Thoracic aorta (tissue), 2 donors: ENCODE results near the gene PDZD4. TPM values are rescaled to one million over a fixed set of nuclear protein-coding genes. Genes with fewer than 3 reads are reported as not detected.

Experiments used
- ATAC-seq: fragments of 150-250 bp; one replicate; pipeline ENCODE4 v1.8.0; 2017; ENCODE audit warnings: low read depth; ENCODE audit not compliant: insufficient number of reproducible peaks, low FRiP score
- DNase-seq: peaks from one replicate; pipeline ENCODE4 v3.0.0-alpha.2; 2020; ENCODE audit warnings: low spot score
- H3K27ac ChIP-seq, 2 donors: fragments of 200-600 bp; sonication (generic); 1 replicate in 1 of 2; 2 replicates in 1 of 2; pipeline ENCODE4 v1.5.1; 2016; ENCODE audit warnings: mild to moderate bottlenecking in 2 of 2, moderate library complexity in 2 of 2
- H3K27me3 ChIP-seq: fragments of 200-600 bp; sonication (generic); replicated peaks from 2 replicates; pipeline ENCODE4 v1.6.0; 2016; ENCODE audit warnings: mild to moderate bottlenecking; ENCODE audit not compliant: insufficient read depth
- H3K36me3 ChIP-seq: fragments of 200-600 bp; sonication (generic); one replicate; pipeline ENCODE4 v1.5.1; 2016
- H3K4me1 ChIP-seq, 2 donors: fragments of 200-600 bp; sonication (generic); 1 replicate in 1 of 2; 2 replicates in 1 of 2; pipeline versions ENCODE4 v1.5.1 to v1.6.0; 2016; ENCODE audit warnings: low read depth in 2 of 2, mild to moderate bottlenecking in 1 of 2; ENCODE audit not compliant: control insufficient read depth in 1 of 2
- H3K4me3 ChIP-seq: fragments of 200-600 bp; sonication (generic); 2 replicates; pipeline ENCODE4 v1.5.1; 2016; ENCODE audit warnings: mild to moderate bottlenecking
- H3K9me3 ChIP-seq: fragments of 200-600 bp; sonication (generic); 2 replicates; pipeline ENCODE4 v1.5.1; 2016
- CTCF ChIP-seq: fragments of 200-600 bp; sonication (generic); IDR thresholded peaks from one replicate; pipeline ENCODE4 v1.5.1; 2019; ENCODE audit warnings: antibody characterized with exemption
- total RNA-seq, 2 donors: library from RNA; depleted of rRNA; stranded (reverse); fragments of >200 nt; gene quantifications; one replicate each; pipeline versions ENCODE4 v1.1.0 to v1.2.3, GENCODE V29; 2016

The PDZD4 gene
- total RNA-seq, 2 donors from 2014 or later = 4.4 to 11.6 TPM

GRCh38 chrX:153801669-153802068 lies 28.7 kb downstream of the PDZD4 start:
- DNase-seq (no peak), ATAC-seq (no peak)
- H3K4me1 ChIP-seq = peaks cover 0 to 6% of the 10 kb centered on the region in 2 donors
- no peaks in the 10 kb centered on the region for H3K9me3 ChIP-seq
- no peak overlapping the region for H3K4me3 ChIP-seq
- no peak overlapping the region for H3K27ac ChIP-seq
- no peak for TF ChIP-seq CTCF
- no peaks in the 10 kb centered on the region for H3K27me3 ChIP-seq
- peaks cover 5% of the 10 kb centered on the region for H3K36me3 ChIP-seq

GRCh38 chrX:153800746-153801145 lies 29.6 kb downstream of the PDZD4 start:
- TF ChIP-seq CTCF = no peak
- DNase-seq = no peak
- ATAC-seq = no peak
- peaks cover 1 to 14% of the 10 kb centered on the region in 2 donors for H3K4me1 ChIP-seq
- H3K36me3 ChIP-seq = peaks cover 5% of the 10 kb centered on the region
- H3K27ac ChIP-seq = peak overlapping the region; percentile 43 to 64
- no peaks in the 10 kb centered on the region for H3K27me3 ChIP-seq
- no peaks in the 10 kb centered on the region for H3K9me3 ChIP-seq
- H3K4me3 ChIP-seq = no peak overlapping the region

- DNase-seq (no peak), ATAC-seq (no peak)
- Histone ChIP-seq H3K9me3 (no peaks in the 10 kb centered on the region), H3K4me3 (no peak overlapping the region), H3K4me1 (peaks cover 4 to 19% of the 10 kb centered on the region in 2 donors), H3K27ac (peak overlapping the region; percentile 43 to 64), H3K27me3 (no peaks in the 10 kb centered on the region), H3K36me3 (peaks cover 5% of the 10 kb centered on the region)
- no peak for TF ChIP-seq CTCF
Observed at GRCh38 chrX:153800177-153800722, 30.1 kb downstream of the PDZD4 start.

GRCh38 chrX:153799326-153799725 lies 31.0 kb downstream of the PDZD4 start:
- Histone ChIP-seq H3K4me1 (peaks cover 4 to 20% of the 10 kb centered on the region in 2 donors), H3K4me3 (no peak overlapping the region), H3K36me3 (peaks cover 5% of the 10 kb centered on the region), H3K27ac (peak overlapping the region in 1 of 2 donors; percentile 64), H3K9me3 (no peaks in the 10 kb centered on the region), H3K27me3 (no peaks in the 10 kb centered on the region)
- DNase-seq = no peak
- TF ChIP-seq CTCF = no peak
- no peak for ATAC-seq

- H3K4me1 ChIP-seq = peaks cover 8 to 30% of the 10 kb centered on the region in 2 donors
- H3K9me3 ChIP-seq = no peaks in the 10 kb centered on the region
- no peak overlapping the region for H3K4me3 ChIP-seq
- DNase-seq = no peak
- no peak for ATAC-seq
- H3K36me3 ChIP-seq = peaks cover 5% of the 10 kb centered on the region
- no peak overlapping the region for H3K27ac ChIP-seq
- H3K27me3 ChIP-seq = no peaks in the 10 kb centered on the region
- TF ChIP-seq CTCF = no peak
Observed at GRCh38 chrX:153797415-153798015, 32.8 kb downstream of the PDZD4 start.
